Spleen (tissue), 11 donors: ENCODE measurements around the gene HEXD. TPM values are rescaled to one million over a fixed set of nuclear protein-coding genes. Genes with fewer than 3 reads are reported as not detected.

Source experiments
- DNase-seq: peaks from one replicate; pipeline ENCODE4 v3.0.0-alpha.2; 2020
- H3K27ac ChIP-seq, 8 donors: fragments of 200-600 bp; sonication (generic) in 7 of 8; 1 replicate in 4 of 8; 2 replicates in 4 of 8; pipeline versions ENCODE4 v1.5.0 to v1.8.0; 2016 to 2021; ENCODE audit warnings: inconsistent platforms in 4 of 8, mild to moderate bottlenecking in 4 of 8, moderate library complexity in 1 of 8
- H3K27me3 ChIP-seq, 7 donors: fragments of 200-600 bp; sonication (generic) in 6 of 7; replicated peaks in 1 of 7; 1 replicate in 4 of 7; 2 replicates in 3 of 7; pipeline versions ENCODE4 v1.5.0 to v1.8.0; 2016 to 2021; ENCODE audit warnings: inconsistent platforms in 3 of 7, mild to moderate bottlenecking in 1 of 7
- H3K36me3 ChIP-seq, 6 donors: fragments of 200-600 bp; sonication (generic) in 5 of 6; 1 replicate in 4 of 6; 2 replicates in 2 of 6; pipeline versions ENCODE4 v1.5.0 to v1.8.0; 2016 to 2021; ENCODE audit warnings: inconsistent platforms in 2 of 6
- H3K4me1 ChIP-seq, 6 donors: fragments of 200-600 bp; sonication (generic) in 5 of 6; 1 replicate in 3 of 6; 2 replicates in 3 of 6; pipeline versions ENCODE4 v1.5.0 to v1.8.0; 2016 to 2021; ENCODE audit warnings: inconsistent platforms in 3 of 6
- H3K4me3 ChIP-seq, 8 donors: fragments of 200-600 bp; sonication (generic) in 7 of 8; 1 replicate in 4 of 8; 2 replicates in 4 of 8; pipeline versions ENCODE4 v1.5.0 to v1.8.0; 2016 to 2021; ENCODE audit warnings: inconsistent platforms in 4 of 8, mild to moderate bottlenecking in 4 of 8, moderate library complexity in 2 of 8
- H3K9me3 ChIP-seq, 8 donors: fragments of 200-600 bp; sonication (generic) in 7 of 8; 1 replicate in 4 of 8; 2 replicates in 4 of 8; pipeline versions ENCODE4 v1.5.0 to v1.8.0; 2016 to 2021; ENCODE audit warnings: inconsistent platforms in 4 of 8
- POLR2A ChIP-seq, 3 donors: fragments of 450-650 bp; IDR thresholded peaks; one replicate each; pipeline ENCODE4 v1.5.1; 2017; ENCODE audit warnings: antibody characterized with exemption in 3 of 3, mild to moderate bottlenecking in 1 of 3
- POLR2AphosphoS5 ChIP-seq, 3 donors: sonication (generic); formaldehyde crosslinking; IDR thresholded peaks; one replicate each; pipeline ENCODE4 v1.5.1; 2017; ENCODE audit warnings: antibody characterized with exemption in 3 of 3
- WGBS, 5 donors: extraction: QIAGEN DNeasy Blood & Tissue Kit in 3 of 5; methylation state at CpG; one replicate each; pipeline versions ENCODE4 v1.1.5 to v1.1.7; 2013 to 2018; 5-methylcytosine and 5-hydroxymethylcytosine counted together
- intact Hi-C: fragments of 100-400 bp; cut with DNase I; formaldehyde crosslinking; loops from one replicate; pipeline ENCODE4 v1.15.0; 2023; ENCODE audit warnings: low total_unique reads
- polyA plus RNA-seq, 3 donors: library from polyadenylated mRNA; stranded (reverse); fragments of 200-250 nt; gene quantifications; one replicate each; pipeline ENCODE4 v1.2.1, GENCODE V29; 2013
- total RNA-seq, 7 donors: library from RNA; depleted of rRNA in 3 of 7; stranded (reverse); fragments of >200 nt in 3 of 7; fragmentation: NEBNext Ultra II Directional in 4 of 7; extraction: Animal tissue kit (Norgen Biotek cat#: 25700) in 4 of 7; gene quantifications; one replicate each; pipeline versions ENCODE4 v1.1.0 to v1.2.1, GENCODE V29; 2016 to 2021
- TF ChIP-seq, protein P1 (sequence below), 11 experiments: fragments of 200-600 bp in 7 of 11; fragments of 450-650 bp in 4 of 11; sonication (generic) in 4 of 11; IDR thresholded peaks in 8 of 11; conservative IDR thresholded peaks in 3 of 11; 1 replicate in 7 of 11; 2 replicates in 4 of 11; pipeline versions ENCODE4 v1.4.0 to v1.8.0; 2016 to 2021; ENCODE audit warnings: antibody characterized with exemption in 11 of 11, inconsistent platforms in 4 of 11, mild to moderate bottlenecking in 1 of 11
- donor health status: healthy with polysubstance abuse.
- donor health status: DM: no; HTN: no; CAD: no; lungs with moderate emphysema.
- donor health status: DM: no; HTN: no; CAD: no.
- donor health status: Bipolar disorder and iron deficiency.
- donor health status: healthy.
- donor health status: DM: no; HTN: no; CAD: no.
- donor health status: DM: yes; HTN: yes; CAD: no.

Gene HEXD
- total and polyA plus RNA-seq, 10 donors = 62.3 to 272 (median 74.7) TPM

DNA sequence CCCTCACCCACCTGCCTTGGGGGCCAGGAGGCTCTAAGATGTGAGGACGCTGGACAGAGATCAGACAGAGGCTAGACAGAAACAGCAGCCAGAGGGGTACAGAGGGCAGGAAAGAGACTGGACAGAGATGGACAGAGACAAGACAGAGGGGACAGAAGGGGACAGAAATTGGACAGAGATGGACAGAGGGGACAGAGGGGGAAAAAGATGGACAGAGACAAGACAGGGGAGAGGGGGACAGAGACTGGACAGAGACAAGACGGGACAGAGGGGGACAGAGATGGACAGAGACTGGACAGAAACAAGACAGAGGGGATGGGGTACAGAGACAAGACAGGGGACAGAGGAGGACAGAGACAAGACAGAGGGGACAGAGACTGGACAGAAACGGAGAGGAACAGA, 30.4 kb upstream of the HEXD start:
- no peak for TF ChIP-seq POLR2AphosphoS5 (IDR thresholded peaks at IDR 0.05)
- no peak for TF ChIP-seq POLR2A (IDR thresholded peaks at IDR 0.05)
- TF ChIP-seq, protein P1, sequence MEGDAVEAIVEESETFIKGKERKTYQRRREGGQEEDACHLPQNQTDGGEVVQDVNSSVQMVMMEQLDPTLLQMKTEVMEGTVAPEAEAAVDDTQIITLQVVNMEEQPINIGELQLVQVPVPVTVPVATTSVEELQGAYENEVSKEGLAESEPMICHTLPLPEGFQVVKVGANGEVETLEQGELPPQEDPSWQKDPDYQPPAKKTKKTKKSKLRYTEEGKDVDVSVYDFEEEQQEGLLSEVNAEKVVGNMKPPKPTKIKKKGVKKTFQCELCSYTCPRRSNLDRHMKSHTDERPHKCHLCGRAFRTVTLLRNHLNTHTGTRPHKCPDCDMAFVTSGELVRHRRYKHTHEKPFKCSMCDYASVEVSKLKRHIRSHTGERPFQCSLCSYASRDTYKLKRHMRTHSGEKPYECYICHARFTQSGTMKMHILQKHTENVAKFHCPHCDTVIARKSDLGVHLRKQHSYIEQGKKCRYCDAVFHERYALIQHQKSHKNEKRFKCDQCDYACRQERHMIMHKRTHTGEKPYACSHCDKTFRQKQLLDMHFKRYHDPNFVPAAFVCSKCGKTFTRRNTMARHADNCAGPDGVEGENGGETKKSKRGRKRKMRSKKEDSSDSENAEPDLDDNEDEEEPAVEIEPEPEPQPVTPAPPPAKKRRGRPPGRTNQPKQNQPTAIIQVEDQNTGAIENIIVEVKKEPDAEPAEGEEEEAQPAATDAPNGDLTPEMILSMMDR (IDR thresholded peaks at IDR 0.05 in 8 of 11, conservative IDR thresholded peaks at IDR 0.05 in 3 of 11) = no peak
- Histone ChIP-seq H3K36me3 (peaks cover 0 to 20% (median 12%) of the 10 kb centered on the region in 6 donors), H3K9me3 (no peaks in the 10 kb centered on the region), H3K27ac (no peak overlapping the region), H3K4me1 (peaks cover 0 to 29% (median 5%) of the 10 kb centered on the region in 6 donors), H3K4me3 (no peak overlapping the region), H3K27me3 (peaks cover 0 to 48% (median 33%) of the 10 kb centered on the region in 7 donors)
- intact Hi-C loops = no loop called here
- DNase-seq = no peak
- WGBS, 5 donors = 71 to 89% (median 74%) methylated on average over 3 of the region's 3 CpGs

DNA sequence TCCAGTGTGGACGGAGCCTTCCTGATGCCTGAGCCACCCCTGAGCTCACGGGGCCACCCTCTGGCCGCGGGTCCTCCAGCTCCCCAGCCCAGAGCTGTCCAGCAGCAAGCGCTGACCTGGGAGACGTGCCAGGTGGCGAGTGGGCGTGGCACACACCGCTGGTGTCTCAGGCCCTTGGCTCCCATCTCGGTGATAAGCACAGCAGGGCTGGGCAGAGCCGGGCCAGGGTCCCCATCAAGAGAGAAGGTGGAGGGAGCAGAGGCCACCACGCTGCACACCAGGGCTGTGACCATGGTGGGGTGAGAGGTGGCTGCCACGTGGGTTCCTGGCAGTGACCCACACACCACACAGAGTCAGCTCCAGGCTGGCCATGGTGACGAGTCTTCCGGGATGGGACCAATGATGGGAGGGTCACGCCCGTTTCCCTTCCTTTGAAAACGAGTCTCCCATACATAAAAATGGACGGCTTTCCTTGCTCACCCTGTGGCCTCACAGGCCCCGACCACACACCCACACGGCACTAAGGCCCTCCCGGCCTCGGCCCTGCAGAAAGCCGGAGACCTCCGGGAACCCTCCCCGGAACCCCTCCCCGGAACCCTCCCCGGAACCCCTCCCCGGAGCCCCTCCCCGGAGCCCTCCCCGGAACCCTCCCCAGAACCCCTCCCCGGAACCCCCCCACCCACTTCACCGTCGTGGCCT, 29.8 kb upstream of the HEXD start:
- Histone ChIP-seq H3K36me3 (peaks cover 0 to 26% (median 15%) of the 10 kb centered on the region in 6 donors), H3K27me3 (peaks cover 0 to 43% (median 32%) of the 10 kb centered on the region in 7 donors), H3K4me3 (no peak overlapping the region), H3K27ac (no peak overlapping the region), H3K4me1 (peaks cover 0 to 29% (median 5%) of the 10 kb centered on the region in 6 donors), H3K9me3 (no peaks in the 10 kb centered on the region)
- WGBS, 5 donors = 75 to 80% (median 75%) methylated on average over 23 to 34 of the region's 34 CpGs
- DNase-seq = no peak
- intact Hi-C loops = no loop called here
- TF ChIP-seq, protein P1 (IDR thresholded peaks at IDR 0.05 in 8 of 11, conservative IDR thresholded peaks at IDR 0.05 in 3 of 11) = no peak
- TF ChIP-seq POLR2AphosphoS5 (IDR thresholded peaks at IDR 0.05) = peak in 2 of 3 donors; percentile 18 to 65
- TF ChIP-seq POLR2A (IDR thresholded peaks at IDR 0.05) = no peak

DNA sequence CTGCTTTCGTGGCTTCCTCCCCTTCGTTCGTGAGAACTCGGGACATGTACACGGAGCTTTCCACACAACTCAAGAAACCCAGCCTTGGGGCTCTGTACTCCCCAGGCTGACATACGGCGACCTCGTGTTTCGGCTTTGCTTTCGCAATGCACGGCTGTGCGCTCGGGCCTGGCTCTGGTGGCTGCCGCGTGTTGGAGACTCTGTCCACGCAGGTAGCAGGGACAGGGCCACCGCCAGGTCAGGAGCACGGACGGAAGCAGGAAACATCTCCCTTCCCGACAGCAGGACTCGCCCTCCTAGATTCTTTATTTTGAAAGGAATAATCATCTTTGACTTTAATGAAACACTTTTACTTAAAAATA, 29.2 kb upstream of the HEXD start:
- H3K36me3 ChIP-seq = peaks cover 0 to 30% (median 18%) of the 10 kb centered on the region in 6 donors
- H3K4me3 ChIP-seq = no peak overlapping the region
- no peak for DNase-seq
- 63 to 88% (median 75%) methylated on average over 20 to 21 of the region's 21 CpGs for WGBS, 5 donors
- H3K27ac ChIP-seq = no peak overlapping the region
- TF ChIP-seq, protein P1 (IDR thresholded peaks at IDR 0.05 in 8 of 11, conservative IDR thresholded peaks at IDR 0.05 in 3 of 11) = no peak
- TF ChIP-seq POLR2AphosphoS5 (IDR thresholded peaks at IDR 0.05) = no peak
- no peak for TF ChIP-seq POLR2A (IDR thresholded peaks at IDR 0.05)
- peaks cover 0 to 37% (median 27%) of the 10 kb centered on the region in 7 donors for H3K27me3 ChIP-seq
- intact Hi-C loops = no loop called here
- peaks cover 0 to 29% (median 5%) of the 10 kb centered on the region in 6 donors for H3K4me1 ChIP-seq
- H3K9me3 ChIP-seq = no peaks in the 10 kb centered on the region

DNA sequence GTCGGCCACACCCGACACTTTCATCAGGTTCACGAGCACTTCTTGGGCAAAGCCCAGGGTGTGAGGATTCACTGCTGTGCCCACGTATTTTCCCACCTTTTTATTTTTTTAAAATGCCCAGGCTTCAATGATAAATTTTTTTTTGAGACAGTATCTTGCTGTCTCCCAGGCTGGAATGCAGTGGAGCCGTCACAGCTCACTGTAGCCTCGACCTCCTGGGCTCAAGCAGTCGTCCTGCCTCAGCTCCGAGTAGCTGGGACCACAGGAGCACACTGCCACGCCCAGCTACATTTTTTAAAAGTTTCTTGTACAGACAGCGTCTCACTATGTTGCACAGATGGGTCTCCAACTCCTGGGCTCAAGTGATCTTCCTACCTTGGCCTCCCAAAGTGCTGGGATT, 28.8 kb upstream of the HEXD start:
- TF ChIP-seq POLR2A (IDR thresholded peaks at IDR 0.05) (no peak), POLR2AphosphoS5 (IDR thresholded peaks at IDR 0.05) (no peak)
- TF ChIP-seq, protein P1 (IDR thresholded peaks at IDR 0.05 in 8 of 11, conservative IDR thresholded peaks at IDR 0.05 in 3 of 11) = no peak
- peaks cover 0 to 33% (median 22%) of the 10 kb centered on the region in 7 donors for H3K27me3 ChIP-seq
- no peaks in the 10 kb centered on the region for H3K9me3 ChIP-seq
- H3K4me1 ChIP-seq = peaks cover 0 to 29% (median 5%) of the 10 kb centered on the region in 6 donors
- intact Hi-C loops = no loop called here
- DNase-seq = no peak
- 88 to 92% (median 90%) methylated on average over 10 of the region's 10 CpGs for WGBS, 5 donors
- H3K4me3 ChIP-seq = no peak overlapping the region
- H3K27ac ChIP-seq = no peak overlapping the region
- H3K36me3 ChIP-seq = peaks cover 0 to 34% (median 20%) of the 10 kb centered on the region in 6 donors
